ENCODE measurements around the gene EPC1.
A peak's percentile ranks its signal among the peaks of the same experiment; 100 is the strongest.

The EPC1 gene

GRCh38 chr10:32377458-32378259 is 30.7 kb upstream of the EPC1 start:
- Histone ChIP-seq H3K27ac (ENCODE audit: extremely low read depth, low read depth, low read length) (no peak overlapping the region), H3K4me1 (ENCODE audit: control insufficient read depth, insufficient read depth, low read length) (peaks cover 12% of the 10 kb centered on the region; the same call in 1 of the 2 replicates), H3K4me3 (ENCODE audit: low read depth, low read length) (peak overlapping the region; percentile 52), H3K9me3 (ENCODE audit: control insufficient read depth, insufficient read depth, low read depth, low read length) (no peaks in the 10 kb centered on the region), H3K36me3 (ENCODE audit: control insufficient read depth in 2 of 2, insufficient read depth in 1 of 2, low read length in 2 of 2) (no peaks in the 10 kb centered on the region)
- POLR2A ChIA-PET = interaction anchor here (0.7 to 1.5 kb wide), 3 partner anchors 31 to 631 kb away, joined by 3 to 4 read pairs (median 4); no protein-coding TSS in a partner anchor
- CTCF ChIA-PET = interaction anchor here (0.6 to 1.5 kb wide), 10 partner anchors 9 to 787 kb away, joined by 3 to 7 read pairs (median 4); no protein-coding TSS in a partner anchor
- TF ChIP-seq PRDM6 (tag by site-specific recombination; IDR thresholded peaks at IDR 0.05) = peak; percentile 90
- TF ChIP-seq KLF9 (tag by site-specific recombination; IDR thresholded peaks at IDR 0.05; ENCODE audit: low read depth) = no peak
- no peak for TF ChIP-seq GLI2 (tag by site-specific recombination; IDR thresholded peaks at IDR 0.05; ENCODE audit: borderline replicate concordance, low read depth)
- TF ChIP-seq ZNF701 (tag by site-specific recombination; IDR thresholded peaks at IDR 0.05) = no peak
- peak; percentile 40; the same call in 1 of the 2 replicates for TF ChIP-seq ZNF629 (tag by site-specific recombination; IDR thresholded peaks at IDR 0.05)
- no peak for TF ChIP-seq ZNF398 (tag by site-specific recombination; IDR thresholded peaks at IDR 0.05)
- TF ChIP-seq OVOL3 (tag by site-specific recombination; IDR thresholded peaks at IDR 0.05) = no peak
- 0 out of 2 replicates have a peak, but pooled peaks have one; percentile 25 for TF ChIP-seq PRDM10 (tag by site-specific recombination; IDR thresholded peaks at IDR 0.05)
- peak; percentile 76 for TF ChIP-seq ZNF366 (tag by site-specific recombination; conservative IDR thresholded peaks at IDR 0.05)
- no peak for TF ChIP-seq ZBTB49 (tag by site-specific recombination; IDR thresholded peaks at IDR 0.05; ENCODE audit: low read depth)
- no peak for TF ChIP-seq ZNF518A (tag by site-specific recombination; conservative IDR thresholded peaks at IDR 0.05; ENCODE audit: low read depth)
- no peak for TF ChIP-seq ZBTB6 (tag by site-specific recombination; IDR thresholded peaks at IDR 0.05)
- no peak for TF ChIP-seq ZNF658 (tag by site-specific recombination; IDR thresholded peaks at IDR 0.05)
- peak; percentile 85 for TF ChIP-seq ZNF600 (tag by site-specific recombination; IDR thresholded peaks at IDR 0.05)
- TF ChIP-seq ZNF19 (tag by site-specific recombination; IDR thresholded peaks at IDR 0.05; ENCODE audit: low read depth) = no peak
- no peak for TF ChIP-seq ZNF354C (tag by site-specific recombination; IDR thresholded peaks at IDR 0.05; ENCODE audit: borderline replicate concordance, low read depth)
- 0 out of 2 replicates have a peak, but pooled peaks have one; percentile 14 for TF ChIP-seq ZNF660 (tag by site-specific recombination; IDR thresholded peaks at IDR 0.05)
- no peak for TF ChIP-seq PBX3 (CRISPR knock-in tag; IDR thresholded peaks at IDR 0.05)
